22Rv1 (cell line): ENCODE results near the gene C10orf62.

Source experiments
- ZFX ChIP-seq: fragments of 450-650 bp; IDR thresholded peaks from 2 replicates; pipeline ENCODE4 v1.6.1; 2017; ENCODE audit warnings: antibody characterized with exemption, borderline replicate concordance
- TF ChIP-seq, protein P1 (sequence below): fragments of 450-650 bp; IDR thresholded peaks from 2 replicates; pipeline ENCODE4 v1.5.1; 2017; ENCODE audit warnings: mild to moderate bottlenecking

DNA sequence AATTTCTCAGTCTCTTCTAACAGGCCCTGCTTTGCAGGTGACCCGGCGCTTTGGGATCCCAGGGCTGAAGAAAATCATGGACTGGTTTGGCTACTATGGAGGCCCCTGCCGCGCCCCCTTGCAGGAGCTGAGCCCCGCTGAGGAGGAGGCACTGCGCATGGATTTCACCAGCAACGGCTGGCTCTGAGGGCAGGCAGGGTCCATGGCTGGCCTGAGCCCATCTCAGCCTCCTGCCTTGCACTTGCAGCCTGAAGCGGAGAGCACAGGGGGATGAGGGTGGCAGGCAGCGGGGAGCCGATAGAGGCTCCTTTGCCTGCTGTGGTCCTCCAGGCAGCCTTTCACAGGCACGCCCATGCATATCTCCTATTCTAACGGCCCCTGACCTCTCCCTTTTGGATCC, 22.0 kb downstream of the C10orf62 start:
- TF ChIP-seq, protein P1, sequence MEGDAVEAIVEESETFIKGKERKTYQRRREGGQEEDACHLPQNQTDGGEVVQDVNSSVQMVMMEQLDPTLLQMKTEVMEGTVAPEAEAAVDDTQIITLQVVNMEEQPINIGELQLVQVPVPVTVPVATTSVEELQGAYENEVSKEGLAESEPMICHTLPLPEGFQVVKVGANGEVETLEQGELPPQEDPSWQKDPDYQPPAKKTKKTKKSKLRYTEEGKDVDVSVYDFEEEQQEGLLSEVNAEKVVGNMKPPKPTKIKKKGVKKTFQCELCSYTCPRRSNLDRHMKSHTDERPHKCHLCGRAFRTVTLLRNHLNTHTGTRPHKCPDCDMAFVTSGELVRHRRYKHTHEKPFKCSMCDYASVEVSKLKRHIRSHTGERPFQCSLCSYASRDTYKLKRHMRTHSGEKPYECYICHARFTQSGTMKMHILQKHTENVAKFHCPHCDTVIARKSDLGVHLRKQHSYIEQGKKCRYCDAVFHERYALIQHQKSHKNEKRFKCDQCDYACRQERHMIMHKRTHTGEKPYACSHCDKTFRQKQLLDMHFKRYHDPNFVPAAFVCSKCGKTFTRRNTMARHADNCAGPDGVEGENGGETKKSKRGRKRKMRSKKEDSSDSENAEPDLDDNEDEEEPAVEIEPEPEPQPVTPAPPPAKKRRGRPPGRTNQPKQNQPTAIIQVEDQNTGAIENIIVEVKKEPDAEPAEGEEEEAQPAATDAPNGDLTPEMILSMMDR, result no peak
- TF ChIP-seq ZFX, result no peak
